ENCODE measurements around the gene RCAN1. TPM values are rescaled to one million over a fixed set of nuclear protein-coding genes. Genes with fewer than 3 reads are reported as not detected.

RCAN1 gene
- total and polyA plus RNA-seq, 4 donors: 12.2 to 32.8 (median 29.8) TPM

DNA sequence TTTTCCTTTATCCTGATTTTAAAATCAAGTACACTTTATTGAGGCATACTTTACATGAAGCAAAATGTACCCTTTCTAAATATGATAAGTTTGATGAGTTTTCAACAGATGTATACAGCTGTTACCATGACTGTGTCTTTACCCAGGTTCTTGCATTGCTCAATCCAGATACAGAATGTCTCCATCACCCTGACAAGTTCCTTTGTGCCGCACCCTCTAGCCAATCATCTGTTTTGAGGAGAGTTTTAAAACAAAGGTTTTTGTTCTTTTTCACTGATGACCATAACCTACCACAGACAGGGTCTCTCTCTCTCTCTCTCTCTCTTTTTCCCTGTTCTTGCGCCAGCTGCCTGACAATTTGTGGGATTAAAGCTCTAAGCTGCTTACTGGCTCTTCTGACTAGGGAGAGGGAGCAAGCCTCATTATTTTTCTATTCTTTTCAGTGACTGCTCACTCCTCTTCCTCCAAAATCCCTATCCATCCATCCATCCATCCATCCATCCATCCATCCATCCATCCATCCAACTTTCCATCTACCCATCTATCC, 101.7 kb downstream of the RCAN1 start:
- 54 to 75% methylated on average over 2 of the region's 2 CpGs for WGBS, 2 donors
- no peak for ATAC-seq (ENCODE audit: insufficient read depth, low FRiP score)
- peak overlapping the region in 1 of 2 donors; percentile 50 for H3K27ac ChIP-seq (ENCODE audit: low read depth in 1 of 2, low read length in 1 of 2)
- no peaks in the 10 kb centered on the region for H3K27me3 ChIP-seq (ENCODE audit: control insufficient read depth in 3 of 3, insufficient read depth in 3 of 3, low read length in 2 of 3)
- no peaks in the 10 kb centered on the region for H3K9me3 ChIP-seq (ENCODE audit: control insufficient read depth in 4 of 4, insufficient read depth in 3 of 4, low read length in 3 of 4)
- DNase-seq: peak; percentile 60 to 88 (median 87)
- peaks cover 0 to 11% (median 0%) of the 10 kb centered on the region in 5 donors for H3K4me1 ChIP-seq (ENCODE audit: control insufficient read depth in 5 of 5, insufficient read depth in 5 of 5, low read length in 5 of 5)
- no peak overlapping the region for H3K4me3 ChIP-seq
- no peak for TF ChIP-seq CTCF (IDR thresholded peaks at IDR 0.05; ENCODE audit: control extremely low read depth, extremely low read depth)
- no peak overlapping the region for H3K9ac ChIP-seq (ENCODE audit: insufficient read depth in 1 of 2, low read length in 2 of 2)
- peaks cover 5 to 15% (median 7%) of the 10 kb centered on the region in 4 donors for H3K36me3 ChIP-seq (ENCODE audit: control insufficient read depth in 4 of 4, insufficient read depth in 4 of 4, low read length in 4 of 4)

DNA sequence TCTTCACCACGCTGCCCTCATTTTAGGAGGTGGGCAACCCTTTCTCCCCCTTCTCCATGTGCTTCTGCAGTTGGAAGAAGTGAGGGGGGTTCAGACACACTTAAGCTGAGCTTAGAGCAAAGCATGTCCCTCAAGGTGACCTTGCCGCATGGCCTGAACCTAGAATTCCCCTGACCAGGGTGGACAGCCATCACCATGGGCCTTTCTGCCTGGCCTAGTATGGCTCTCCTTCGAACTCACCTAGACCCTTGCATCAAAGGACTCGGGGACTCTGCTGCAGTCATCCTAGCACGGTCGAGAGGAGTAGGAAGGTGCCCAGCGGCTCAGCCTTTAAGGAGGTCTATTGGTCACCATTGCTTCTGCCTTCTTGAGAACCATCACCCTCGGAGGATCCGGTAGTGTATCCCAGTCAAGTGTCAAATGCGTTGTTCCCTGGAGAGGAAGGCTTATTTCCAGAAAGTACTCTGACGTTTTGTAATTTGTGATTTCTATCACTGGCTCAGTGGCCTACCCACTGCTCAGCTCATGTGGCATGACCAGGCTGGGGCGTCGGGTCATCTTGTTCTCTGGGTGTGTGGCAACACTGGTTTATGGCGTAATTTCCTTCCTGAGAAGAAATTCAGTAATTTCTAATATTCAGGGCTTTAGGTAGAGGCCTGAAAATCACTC, 103.0 kb downstream of the RCAN1 start, which contains the start of gene KCNE1:
Gene KCNE1 (minus strand): TSS at position 424 of the 669 bp plus-strand sequence. CDS start 62,576 bp downstream, outside the sequence.
- Histone ChIP-seq H3K27me3 (ENCODE audit: control insufficient read depth in 3 of 3, insufficient read depth in 3 of 3, low read length in 2 of 3) (no peaks in the 10 kb centered on the region), H3K36me3 (ENCODE audit: control insufficient read depth in 4 of 4, insufficient read depth in 4 of 4, low read length in 4 of 4) (peaks cover 0 to 9% (median 1%) of the 10 kb centered on the region in 4 donors), H3K9ac (ENCODE audit: insufficient read depth in 1 of 2, low read length in 2 of 2) (no peak within 1 kb of the TSS), H3K9me3 (ENCODE audit: control insufficient read depth in 4 of 4, insufficient read depth in 3 of 4, low read length in 3 of 4) (no peaks in the 10 kb centered on the region), H3K4me3 (peak within 1 kb of the TSS; percentile 27), H3K27ac (ENCODE audit: low read depth in 1 of 2, low read length in 1 of 2) (peak within 1 kb of the TSS in 1 of 2 donors; percentile 95), H3K4me1 (ENCODE audit: control insufficient read depth in 5 of 5, insufficient read depth in 5 of 5, low read length in 5 of 5) (peaks cover 0 to 11% (median 0%) of the 10 kb centered on the region in 5 donors)
- peak; percentile 21 for ATAC-seq (ENCODE audit: insufficient read depth, low FRiP score)
- DNase-seq: no peak
- TF ChIP-seq CTCF (IDR thresholded peaks at IDR 0.05; ENCODE audit: control extremely low read depth, extremely low read depth): no peak
- 49 to 76% methylated on average over 14 of the region's 14 CpGs for WGBS, 2 donors

DNA sequence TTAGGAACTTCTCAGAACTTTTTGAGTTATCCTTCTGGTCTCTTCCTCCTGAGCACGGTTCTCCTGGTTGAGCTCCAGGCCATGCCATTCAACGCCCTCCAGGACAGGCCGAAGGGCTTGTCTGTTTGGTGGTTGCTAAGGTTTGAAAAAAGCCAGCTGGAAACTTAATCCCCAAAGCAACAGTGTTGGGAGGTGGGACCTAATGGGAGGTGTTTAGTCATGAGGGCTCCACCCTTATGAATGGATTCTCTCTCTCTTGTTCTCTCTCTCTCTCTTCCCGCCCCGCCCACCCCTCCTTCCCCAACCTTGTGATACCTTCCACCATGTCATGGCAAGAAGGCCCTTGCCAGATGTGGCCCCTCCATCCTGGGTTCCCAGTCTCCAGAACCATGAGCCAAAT, 103.7 kb downstream of the RCAN1 start:
- Histone ChIP-seq H3K9me3 (ENCODE audit: control insufficient read depth in 4 of 4, insufficient read depth in 3 of 4, low read length in 3 of 4) (no peaks in the 10 kb centered on the region), H3K9ac (ENCODE audit: insufficient read depth in 1 of 2, low read length in 2 of 2) (no peak overlapping the region), H3K4me1 (ENCODE audit: control insufficient read depth in 5 of 5, insufficient read depth in 5 of 5, low read length in 5 of 5) (peaks cover 0 to 11% (median 0%) of the 10 kb centered on the region in 5 donors), H3K27ac (ENCODE audit: low read depth in 1 of 2, low read length in 1 of 2) (peak overlapping the region in 1 of 2 donors; percentile 95), H3K27me3 (ENCODE audit: control insufficient read depth in 3 of 3, insufficient read depth in 3 of 3, low read length in 2 of 3) (no peaks in the 10 kb centered on the region), H3K4me3 (peak overlapping the region; percentile 27), H3K36me3 (ENCODE audit: control insufficient read depth in 4 of 4, insufficient read depth in 4 of 4, low read length in 4 of 4) (peaks cover 0 to 7% (median 0%) of the 10 kb centered on the region in 4 donors)
- no peak for ATAC-seq (ENCODE audit: insufficient read depth, low FRiP score)
- WGBS, 2 donors: 78 to 81% methylated on average over 5 of the region's 5 CpGs
- DNase-seq: no peak
- TF ChIP-seq CTCF (IDR thresholded peaks at IDR 0.05; ENCODE audit: control extremely low read depth, extremely low read depth): no peak

Data from lung (tissue), 12 donors.